HUES6 (cell line): Measurements from ENCODE around the gene HOXD8.

Experiments used
- H3K27ac ChIP-seq: 2 replicates; pipeline ENCODE4 v1.7.0; 2013; ENCODE audit warnings: low read depth, mild to moderate bottlenecking, low read length, inconsistent platforms
- H3K27me3 ChIP-seq: 2 replicates; pipeline ENCODE4 v1.6.1; 2013; ENCODE audit warnings: low read length; ENCODE audit not compliant: control insufficient read depth, insufficient read depth
- H3K36me3 ChIP-seq: 2 replicates; pipeline ENCODE4 v1.6.1; 2013; ENCODE audit warnings: low read length; ENCODE audit not compliant: control insufficient read depth, insufficient read depth
- H3K4me1 ChIP-seq: 2 replicates; pipeline ENCODE4 v1.6.1; 2013; ENCODE audit warnings: low read length; ENCODE audit not compliant: control insufficient read depth, insufficient read depth
- H3K4me3 ChIP-seq: 2 replicates; pipeline ENCODE4 v1.5.1; 2013; ENCODE audit warnings: low read depth, low read length
- H3K9ac ChIP-seq: one replicate; pipeline ENCODE4 v1.6.1; 2013; ENCODE audit warnings: mild to moderate bottlenecking, low read length
- H3K9me3 ChIP-seq: 2 replicates; pipeline ENCODE4 v1.6.1; 2013; ENCODE audit warnings: low read depth, low read length; ENCODE audit not compliant: control insufficient read depth, insufficient read depth

HOXD8 gene

GRCh38 chr2:176160251-176160985 is 30.9 kb downstream of the HOXD8 start:
- Histone ChIP-seq H3K27ac (no peak overlapping the region), H3K4me3 (peak overlapping the region; percentile 27; the same call in 1 of the 2 replicates), H3K9ac (peak overlapping the region; percentile 71), H3K4me1 (peaks cover 43% of the 10 kb centered on the region), H3K9me3 (no peaks in the 10 kb centered on the region), H3K27me3 (peaks cover 100% of the 10 kb centered on the region), H3K36me3 (no peaks in the 10 kb centered on the region)

- Histone ChIP-seq H3K4me3 (peak overlapping the region; percentile 27; the same call in 1 of the 2 replicates), H3K9ac (peak overlapping the region; percentile 43), H3K4me1 (peaks cover 40% of the 10 kb centered on the region), H3K36me3 (no peaks in the 10 kb centered on the region), H3K27ac (no peak overlapping the region), H3K27me3 (peaks cover 100% of the 10 kb centered on the region), H3K9me3 (no peaks in the 10 kb centered on the region)
Observed at GRCh38 chr2:176160986-176161824, 31.7 kb downstream of the HOXD8 start.

GRCh38 chr2:176161825-176162626 is 32.5 kb downstream of the HOXD8 start:
- no peak overlapping the region for H3K4me3 ChIP-seq
- no peaks in the 10 kb centered on the region for H3K9me3 ChIP-seq
- H3K4me1 ChIP-seq: peaks cover 40% of the 10 kb centered on the region
- peaks cover 100% of the 10 kb centered on the region for H3K27me3 ChIP-seq
- H3K36me3 ChIP-seq: no peaks in the 10 kb centered on the region
- H3K9ac ChIP-seq: peak overlapping the region; percentile 53
- no peak overlapping the region for H3K27ac ChIP-seq

- Histone ChIP-seq H3K9ac (no peak overlapping the region), H3K27ac (no peak overlapping the region), H3K4me1 (peaks cover 40% of the 10 kb centered on the region), H3K9me3 (no peaks in the 10 kb centered on the region), H3K4me3 (no peak overlapping the region), H3K27me3 (peaks cover 100% of the 10 kb centered on the region), H3K36me3 (no peaks in the 10 kb centered on the region)
Observed at GRCh38 chr2:176162911-176163671, 33.6 kb downstream of the HOXD8 start.

GRCh38 chr2:176163672-176164056 is 34.2 kb downstream of the HOXD8 start:
- Histone ChIP-seq H3K36me3 (no peaks in the 10 kb centered on the region), H3K27me3 (peaks cover 100% of the 10 kb centered on the region), H3K4me3 (no peak overlapping the region), H3K9ac (no peak overlapping the region), H3K4me1 (peaks cover 40% of the 10 kb centered on the region), H3K27ac (no peak overlapping the region), H3K9me3 (no peaks in the 10 kb centered on the region)

- peaks cover 39% of the 10 kb centered on the region for H3K4me1 ChIP-seq
- peak overlapping the region; percentile 28; the same call in 1 of the 2 replicates for H3K4me3 ChIP-seq
- no peaks in the 10 kb centered on the region for H3K9me3 ChIP-seq
- H3K27ac ChIP-seq: no peak overlapping the region
- no peaks in the 10 kb centered on the region for H3K36me3 ChIP-seq
- no peak overlapping the region for H3K9ac ChIP-seq
- H3K27me3 ChIP-seq: peaks cover 100% of the 10 kb centered on the region
Observed at GRCh38 chr2:176164201-176164600, 34.7 kb downstream of the HOXD8 start.

GRCh38 chr2:176164611-176165369 is 35.3 kb downstream of the HOXD8 start:
- Histone ChIP-seq H3K9me3 (no peaks in the 10 kb centered on the region), H3K4me1 (peaks cover 34% of the 10 kb centered on the region), H3K9ac (no peak overlapping the region), H3K4me3 (peak overlapping the region; percentile 28), H3K27me3 (peaks cover 100% of the 10 kb centered on the region), H3K27ac (no peak overlapping the region), H3K36me3 (no peaks in the 10 kb centered on the region)

GRCh38 chr2:176165370-176166050 is 36.0 kb downstream of the HOXD8 start:
- Histone ChIP-seq H3K4me1 (peaks cover 26% of the 10 kb centered on the region), H3K9ac (no peak overlapping the region), H3K4me3 (peak overlapping the region; percentile 28), H3K27ac (no peak overlapping the region), H3K9me3 (no peaks in the 10 kb centered on the region), H3K36me3 (no peaks in the 10 kb centered on the region), H3K27me3 (peaks cover 100% of the 10 kb centered on the region)

- H3K36me3 ChIP-seq: no peaks in the 10 kb centered on the region
- H3K4me1 ChIP-seq: peaks cover 29% of the 10 kb centered on the region
- peaks cover 100% of the 10 kb centered on the region for H3K27me3 ChIP-seq
- no peak overlapping the region for H3K27ac ChIP-seq
- H3K9ac ChIP-seq: no peak overlapping the region
- H3K4me3 ChIP-seq: no peak overlapping the region
- no peaks in the 10 kb centered on the region for H3K9me3 ChIP-seq
Observed at GRCh38 chr2:176166272-176166671, 36.8 kb downstream of the HOXD8 start.
